Natural killer cell (primary cell): ENCODE data around the gene OCEL1. TPM values are rescaled to one million over a fixed set of nuclear protein-coding genes. Genes with fewer than 3 reads are reported as not detected.

Experiments used
- ATAC-seq, 3 donors: fragments of 150-1000 bp in 2 of 3; fragments of 200-7000 bp in 1 of 3; cut with Tn5 transposase; 1 replicate in 1 of 3; 2 replicates in 2 of 3; pipeline ENCODE4 v1.10.0; 2021; ENCODE audit warnings: mild to moderate bottlenecking in 2 of 3, moderate library complexity in 2 of 3
- DNase-seq, 2 donors: peaks; one replicate each; pipeline versions ENCODE4 v3.0.0 to v3.0.0-alpha.2; 2013 to 2021; ENCODE audit warnings: mixed read lengths in 1 of 2
- H3K27ac ChIP-seq: one replicate; pipeline ENCODE4 v1.5.1; 2013; ENCODE audit warnings: mild to moderate bottlenecking, low read length
- H3K27me3 ChIP-seq: one replicate; pipeline ENCODE4 v1.6.1; 2013; ENCODE audit warnings: low read length; ENCODE audit not compliant: control insufficient read depth, insufficient read depth
- H3K36me3 ChIP-seq: one replicate; pipeline ENCODE4 v1.6.1; 2013; ENCODE audit warnings: low read length; ENCODE audit not compliant: control insufficient read depth, insufficient read depth
- H3K4me1 ChIP-seq: one replicate; pipeline ENCODE4 v1.6.1; 2013; ENCODE audit warnings: low read length; ENCODE audit not compliant: control insufficient read depth, insufficient read depth
- H3K4me3 ChIP-seq: one replicate; pipeline ENCODE4 v1.5.1; 2013; ENCODE audit warnings: low read length
- H3K9me3 ChIP-seq: one replicate; pipeline ENCODE4 v1.6.1; 2013; ENCODE audit warnings: low read length; ENCODE audit not compliant: control insufficient read depth, insufficient read depth
- H3K27ac Mint-ChIP-seq, 2 donors: one replicate each; pipeline ENCODE4 v1.8.0; 2022; ENCODE audit warnings: mild to moderate bottlenecking in 2 of 2, mixed read lengths in 2 of 2, moderate library complexity in 1 of 2
- H3K27me3 Mint-ChIP-seq, 2 donors: one replicate each; pipeline ENCODE4 v1.8.0; 2022; ENCODE audit warnings: low read depth in 2 of 2, mixed read lengths in 2 of 2
- H3K36me3 Mint-ChIP-seq: one replicate; pipeline ENCODE4 v1.8.0; 2022; ENCODE audit warnings: mixed read lengths
- H3K4me1 Mint-ChIP-seq, 2 donors: one replicate each; pipeline ENCODE4 v1.8.0; 2022; ENCODE audit warnings: mixed read lengths in 2 of 2
- H3K4me3 Mint-ChIP-seq: one replicate; pipeline ENCODE4 v1.8.0; 2022; ENCODE audit warnings: mild to moderate bottlenecking, moderate library complexity, mixed read lengths
- H3K9me3 Mint-ChIP-seq, 2 donors: one replicate each; pipeline ENCODE4 v1.8.0; 2022; ENCODE audit warnings: mixed read lengths in 2 of 2
- WGBS: methylation state at CpG from one replicate; pipeline ENCODE4 v1.1.7; 2013; ENCODE audit warnings: missing lambda C conversion rate; ENCODE audit not compliant: insufficient coverage; 5-methylcytosine and 5-hydroxymethylcytosine counted together
- intact Hi-C: fragments of 100-400 bp; cut with micrococcal nuclease; formaldehyde crosslinking; loops from one replicate; pipeline ENCODE4 v1.14.2; 2022
- total RNA-seq, 4 donors: library from RNA; stranded (reverse); fragments of 120-200 nt in 1 of 4; gene quantifications; one replicate each; pipeline versions ENCODE4 v1.2.3 to v1.2.4, GENCODE V29; 2013 to 2022
- TF ChIP-seq, protein P1 (sequence below): fragments of 200-600 bp; IDR thresholded peaks from one replicate; pipeline ENCODE4 v1.8.0; 2022; ENCODE audit warnings: antibody characterized with exemption

The OCEL1 gene
- total RNA-seq, 3 donors from 2014 or later (not counting 1 experiment from before 2014, with no cell fraction given): 28.1 to 39.1 (median 37.0) TPM

DNA sequence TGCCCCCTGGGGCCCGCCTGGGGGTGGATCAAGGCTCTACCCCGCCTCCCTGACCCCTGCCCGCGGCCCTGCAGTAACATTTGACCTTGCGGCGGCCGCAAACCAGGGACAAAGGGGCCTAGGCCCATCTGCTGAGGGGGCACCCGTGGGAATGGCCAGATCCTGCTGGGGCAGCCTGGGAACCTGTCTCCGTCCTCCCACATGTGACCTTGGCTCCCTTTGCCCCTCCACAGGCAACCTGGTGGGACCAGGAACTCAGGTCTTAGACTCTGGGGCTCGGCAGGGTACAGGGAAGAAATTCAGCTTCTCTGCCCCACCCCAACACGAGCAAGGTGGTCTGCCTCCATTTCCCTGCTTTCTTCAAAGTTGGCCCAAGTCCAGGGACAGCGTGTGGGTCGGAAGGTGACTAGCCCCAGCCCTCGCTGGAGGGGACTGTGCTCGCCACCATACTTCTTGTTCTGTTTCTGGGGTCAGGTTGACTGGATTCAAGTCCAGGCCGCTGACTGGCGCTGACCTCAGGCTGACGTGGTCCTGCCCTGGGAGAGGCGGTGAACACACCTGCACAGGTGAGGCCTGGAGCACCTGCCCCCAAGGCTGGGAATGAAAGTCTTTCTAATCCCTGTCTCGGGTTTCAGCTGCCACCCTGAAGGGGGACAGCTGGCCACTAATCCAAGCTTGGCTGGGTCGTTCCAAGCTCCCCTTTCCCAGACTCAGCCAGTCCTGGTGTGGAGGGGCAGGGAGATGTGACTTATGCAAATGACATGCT lies 22.2 kb downstream of the OCEL1 start:
- H3K27ac Mint-ChIP-seq: no peak overlapping the region
- no peak for DNase-seq
- no peak for ATAC-seq
- no peaks in the 10 kb centered on the region for H3K9me3 Mint-ChIP-seq
- Histone ChIP-seq H3K27ac (no peak overlapping the region), H3K4me3 (no peak overlapping the region), H3K9me3 (no peaks in the 10 kb centered on the region), H3K36me3 (no peaks in the 10 kb centered on the region), H3K27me3 (no peaks in the 10 kb centered on the region), H3K4me1 (peaks cover 19% of the 10 kb centered on the region)
- peaks cover 0 to 16% of the 10 kb centered on the region in 2 donors for H3K4me1 Mint-ChIP-seq
- H3K36me3 Mint-ChIP-seq: no peaks in the 10 kb centered on the region
- 96% methylated on average over 21 of the region's 21 CpGs for WGBS
- H3K4me3 Mint-ChIP-seq: peak overlapping the region; percentile 17
- no peaks in the 10 kb centered on the region for H3K27me3 Mint-ChIP-seq
- intact Hi-C loops: no loop called here
- TF ChIP-seq, protein P1, sequence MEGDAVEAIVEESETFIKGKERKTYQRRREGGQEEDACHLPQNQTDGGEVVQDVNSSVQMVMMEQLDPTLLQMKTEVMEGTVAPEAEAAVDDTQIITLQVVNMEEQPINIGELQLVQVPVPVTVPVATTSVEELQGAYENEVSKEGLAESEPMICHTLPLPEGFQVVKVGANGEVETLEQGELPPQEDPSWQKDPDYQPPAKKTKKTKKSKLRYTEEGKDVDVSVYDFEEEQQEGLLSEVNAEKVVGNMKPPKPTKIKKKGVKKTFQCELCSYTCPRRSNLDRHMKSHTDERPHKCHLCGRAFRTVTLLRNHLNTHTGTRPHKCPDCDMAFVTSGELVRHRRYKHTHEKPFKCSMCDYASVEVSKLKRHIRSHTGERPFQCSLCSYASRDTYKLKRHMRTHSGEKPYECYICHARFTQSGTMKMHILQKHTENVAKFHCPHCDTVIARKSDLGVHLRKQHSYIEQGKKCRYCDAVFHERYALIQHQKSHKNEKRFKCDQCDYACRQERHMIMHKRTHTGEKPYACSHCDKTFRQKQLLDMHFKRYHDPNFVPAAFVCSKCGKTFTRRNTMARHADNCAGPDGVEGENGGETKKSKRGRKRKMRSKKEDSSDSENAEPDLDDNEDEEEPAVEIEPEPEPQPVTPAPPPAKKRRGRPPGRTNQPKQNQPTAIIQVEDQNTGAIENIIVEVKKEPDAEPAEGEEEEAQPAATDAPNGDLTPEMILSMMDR: no peak

DNA sequence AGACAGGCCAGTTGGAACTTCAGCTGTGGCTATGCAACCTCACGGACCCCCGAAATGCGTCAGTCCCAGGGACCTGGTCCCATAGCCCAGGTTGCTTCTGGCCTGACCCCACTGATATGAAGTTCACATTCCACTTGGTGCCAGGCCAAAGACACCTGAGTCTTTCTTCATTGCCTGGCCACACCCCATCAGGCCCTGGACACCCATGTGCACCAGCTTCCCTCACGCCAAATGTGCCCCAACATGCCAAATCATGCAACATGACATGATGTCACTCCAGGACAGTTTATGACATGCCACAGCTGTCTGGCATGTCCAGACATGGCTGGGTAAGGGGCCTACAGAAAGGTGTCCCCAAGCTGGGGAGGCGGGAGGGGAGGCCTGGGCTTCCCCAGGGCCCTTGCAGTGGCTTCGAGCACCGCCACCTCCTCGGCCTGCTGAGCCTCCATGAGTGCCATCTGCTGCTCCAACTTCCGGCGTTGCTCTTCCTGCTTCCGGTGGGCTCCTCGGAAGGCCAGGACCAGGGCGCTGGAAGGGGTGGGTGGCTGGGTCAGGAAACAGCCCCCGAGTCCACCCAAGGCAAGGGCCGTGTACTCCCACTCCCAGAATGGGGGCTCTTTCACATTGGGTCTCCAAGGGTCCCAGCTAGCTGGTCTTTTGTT lies 24.0 kb downstream of the OCEL1 start:
- no peaks in the 10 kb centered on the region for H3K36me3 ChIP-seq
- no peaks in the 10 kb centered on the region for H3K27me3 ChIP-seq
- no peaks in the 10 kb centered on the region for H3K27me3 Mint-ChIP-seq
- no peak overlapping the region for H3K27ac ChIP-seq
- no peaks in the 10 kb centered on the region for H3K36me3 Mint-ChIP-seq
- H3K27ac Mint-ChIP-seq: no peak overlapping the region
- no peaks in the 10 kb centered on the region for H3K9me3 ChIP-seq
- no peaks in the 10 kb centered on the region for H3K9me3 Mint-ChIP-seq
- 89% methylated on average over 15 of the region's 15 CpGs for WGBS
- TF ChIP-seq, protein P1: no peak
- peaks cover 11% of the 10 kb centered on the region for H3K4me1 ChIP-seq
- ATAC-seq (no peak), DNase-seq (no peak)
- intact Hi-C loops: no loop called here
- H3K4me3 ChIP-seq: no peak overlapping the region
- peaks cover 0 to 16% of the 10 kb centered on the region in 2 donors for H3K4me1 Mint-ChIP-seq
- no peak overlapping the region for H3K4me3 Mint-ChIP-seq

DNA sequence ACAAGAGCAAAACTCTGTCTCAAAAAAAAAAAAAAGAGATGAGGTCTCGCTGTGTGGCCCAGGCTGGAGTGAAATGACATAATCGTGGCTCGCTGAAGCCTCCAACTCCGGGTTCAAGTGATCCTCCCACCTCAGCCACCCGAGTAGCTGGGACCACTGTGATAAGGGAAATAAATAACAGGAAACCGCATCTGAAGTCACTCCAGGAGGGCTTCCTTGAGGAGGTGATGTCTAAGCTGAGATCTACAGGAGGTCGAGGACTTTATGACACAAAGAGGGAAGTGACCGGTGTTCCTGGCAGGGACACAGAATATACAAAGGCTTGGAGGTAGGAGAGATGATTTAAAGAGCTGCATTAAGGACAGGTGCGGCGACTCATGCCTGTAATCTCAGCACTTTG lies 28.6 kb downstream of the OCEL1 start:
- ATAC-seq: no peak
- TF ChIP-seq, protein P1: no peak
- no peak overlapping the region for H3K27ac ChIP-seq
- intact Hi-C loops: no loop called here
- H3K4me1 ChIP-seq: no peaks in the 10 kb centered on the region
- Mint-ChIP-seq H3K36me3 (no peaks in the 10 kb centered on the region), H3K9me3 (no peaks in the 10 kb centered on the region), H3K27me3 (no peaks in the 10 kb centered on the region), H3K4me1 (no peaks in the 10 kb centered on the region), H3K27ac (no peak overlapping the region), H3K4me3 (no peak overlapping the region)
- no peak for DNase-seq
- H3K27me3 ChIP-seq: no peaks in the 10 kb centered on the region
- no peak overlapping the region for H3K4me3 ChIP-seq
- H3K9me3 ChIP-seq: no peaks in the 10 kb centered on the region
- H3K36me3 ChIP-seq: no peaks in the 10 kb centered on the region
- 84% methylated on average over 10 of the region's 10 CpGs for WGBS
